IMR-90 (cell line): ENCODE results near the gene CARD8. TPM values are rescaled to one million over a fixed set of nuclear protein-coding genes. Genes with fewer than 3 reads are reported as not detected.

Source experiments
- ATAC-seq: fragments of 200-7000 bp; cut with Tn5 transposase; 2 replicates; pipeline ENCODE4 v1.9.1; 2020; ENCODE audit warnings: low read depth, mild to moderate bottlenecking, moderate library complexity
- BruUV-seq: library from RNA; stranded (reverse); fragments of 400-500 nt; replicated peaks from 2 replicates; lab custom pipeline; 2021; lab: Mats Ljungman, UMichigan
- CTCF ChIA-PET: fragments of 300-600 bp; formaldehyde crosslinking; extraction: SDS; loops from one replicate; lab custom pipeline; 2021; ENCODE audit warnings: antibody characterized with exemption; lab: Yijun Ruan, JAX
- POLR2A ChIA-PET: fragments of 300-600 bp; sonication (Branson Sonifier 250); formaldehyde crosslinking; loops from one replicate; lab custom pipeline; 2022; ENCODE audit warnings: antibody characterized with exemption; ENCODE audit not compliant: unreplicated experiment; lab: Charles Lee
- DNase-seq: peaks from one replicate; pipeline ENCODE4 v3.0.0; 2013
- H2AFZ ChIP-seq: replicated peaks from 2 replicates; pipeline ENCODE3; 2013; ENCODE audit warnings: low read length, mild to moderate bottlenecking; ENCODE audit not compliant: poor library complexity
- H2AK5ac ChIP-seq: 2 replicates; pipeline ENCODE4 v1.6.1; 2013; ENCODE audit warnings: low read depth, low read length, inconsistent platforms
- H2AK9ac ChIP-seq: replicated peaks from 2 replicates; pipeline ENCODE3; 2013; ENCODE audit warnings: mild to moderate bottlenecking, low read depth, low read length, moderate library complexity; ENCODE audit not compliant: poor library complexity
- H2BK120ac ChIP-seq: 2 replicates; pipeline ENCODE4 v1.6.1; 2013; ENCODE audit warnings: low read depth, low read length, inconsistent platforms
- H2BK15ac ChIP-seq: 3 replicates; pipeline ENCODE4 v1.6.1; 2013; ENCODE audit warnings: low read depth, low read length, inconsistent platforms
- H2BK20ac ChIP-seq: 2 replicates; pipeline ENCODE4 v1.6.1; 2013; ENCODE audit warnings: low read depth, mild to moderate bottlenecking, inconsistent platforms, low read length, moderate library complexity
- H2BK5ac ChIP-seq: 2 replicates; pipeline ENCODE4 v1.6.1; 2013; ENCODE audit warnings: mild to moderate bottlenecking, low read depth, low read length, inconsistent platforms; ENCODE audit not compliant: poor library complexity, severe bottlenecking
- H3K14ac ChIP-seq: replicated peaks from 2 replicates; pipeline ENCODE4 v1.6.1; 2013; ENCODE audit warnings: low read depth, low read length, inconsistent platforms
- H3K18ac ChIP-seq: 2 replicates; pipeline ENCODE4 v1.6.1; 2013; ENCODE audit warnings: low read depth, low read length, control low read depth
- H3K23ac ChIP-seq: 2 replicates; pipeline ENCODE4 v1.6.1; 2013; ENCODE audit warnings: low read depth, low read length, inconsistent platforms
- H3K27ac ChIP-seq: 2 replicates; pipeline ENCODE4 v1.5.1; 2013; ENCODE audit warnings: mild to moderate bottlenecking, control low read depth, low read length; ENCODE audit not compliant: insufficient read depth
- H3K27me3 ChIP-seq: 2 replicates; pipeline ENCODE4 v1.6.1; 2013; ENCODE audit warnings: low read length; ENCODE audit not compliant: control insufficient read depth, insufficient read depth
- H3K36me3 ChIP-seq: 2 replicates; pipeline ENCODE4 v1.6.1; 2013; ENCODE audit warnings: low read length, mixed read lengths; ENCODE audit not compliant: control insufficient read depth, insufficient read depth
- H3K4ac ChIP-seq: 2 replicates; pipeline ENCODE4 v1.6.1; 2013; ENCODE audit warnings: low read depth, low read length, inconsistent platforms
- H3K4me1 ChIP-seq: 2 replicates; pipeline ENCODE4 v1.6.1; 2013; ENCODE audit warnings: low read length, mixed read lengths; ENCODE audit not compliant: control insufficient read depth, insufficient read depth
- H3K4me2 ChIP-seq: 2 replicates; pipeline ENCODE4 v1.6.1; 2013; ENCODE audit warnings: low read depth, mild to moderate bottlenecking, control low read depth, low read length, moderate library complexity
- H3K4me3 ChIP-seq: 2 replicates; pipeline ENCODE4 v1.5.1; 2013; ENCODE audit warnings: low read depth, mild to moderate bottlenecking, control low read depth, low read length, moderate library complexity; ENCODE audit not compliant: insufficient read depth
- H3K56ac ChIP-seq: 2 replicates; pipeline ENCODE4 v1.6.1; 2013; ENCODE audit warnings: low read length, inconsistent platforms; ENCODE audit not compliant: insufficient read depth; ENCODE audit errors: extremely low read depth
- H3K79me1 ChIP-seq, 2 experiments: 2 replicates each; pipeline ENCODE4 v1.6.1; 2013; ENCODE audit warnings: low read length in 2 of 2, inconsistent platforms in 1 of 2, low read depth in 1 of 2
- H3K9ac ChIP-seq: 2 replicates; pipeline ENCODE4 v1.6.1; 2013; ENCODE audit warnings: low read depth, low read length, control low read depth
- H3K9me1 ChIP-seq: 2 replicates; pipeline ENCODE4 v1.6.1; 2013; ENCODE audit warnings: low read length, inconsistent platforms; ENCODE audit not compliant: insufficient read depth
- H3K9me3 ChIP-seq: 2 replicates; pipeline ENCODE4 v1.6.1; 2013; ENCODE audit warnings: low read length; ENCODE audit not compliant: control insufficient read depth, insufficient read depth
- H4K20me1 ChIP-seq: 2 replicates; pipeline ENCODE4 v1.6.1; 2013; ENCODE audit warnings: low read length, inconsistent platforms; ENCODE audit not compliant: insufficient read depth
- H4K5ac ChIP-seq: 2 replicates; pipeline ENCODE4 v1.6.1; 2013; ENCODE audit warnings: mild to moderate bottlenecking, low read depth, low read length, control low read depth
- H4K8ac ChIP-seq, 2 experiments: 2 replicates each; pipeline ENCODE4 v1.6.1; 2013; ENCODE audit warnings: low read depth in 2 of 2, low read length in 2 of 2, control low read depth in 1 of 2, inconsistent platforms in 1 of 2
- H4K91ac ChIP-seq: 2 replicates; pipeline ENCODE4 v1.6.1; 2013; ENCODE audit warnings: low read depth, low read length, inconsistent platforms; ENCODE audit not compliant: insufficient read depth
- MAFK ChIP-seq: IDR thresholded peaks from 2 replicates; pipeline ENCODE4 v1.6.1; 2012; ENCODE audit warnings: low read depth, low read length, improper control_type of control experiment
- WGBS, 2 experiments: methylation state at CpG; one replicate each; pipeline versions ENCODE4 v1.1.5 to v1.1.7; 2013; ENCODE audit warnings: missing lambda C conversion rate in 2 of 2; ENCODE audit not compliant: insufficient read length in 1 of 2; ENCODE audit errors: extremely low coverage in 2 of 2; 5-methylcytosine and 5-hydroxymethylcytosine counted together
- dilution Hi-C: fragments of 300-500 bp; cut with HindIII; formaldehyde crosslinking; loops from one replicate; pipeline ENCODE4 v1.14.3; 2018; ENCODE audit warnings: low sequenced_read_pairs; ENCODE audit not compliant: unreplicated experiment
- in situ Hi-C: fragments of 300-500 bp; cut with MboI; formaldehyde crosslinking; loops from 3 replicates; pipeline ENCODE4 v1.14.3; 2019; ENCODE audit warnings: low sequenced_read_pairs, inconsistent platforms, mixed read lengths
- intact Hi-C: fragments of 100-400 bp; cut with micrococcal nuclease; formaldehyde crosslinking; loops from 2 replicates; pipeline ENCODE4 v1.10.0; 2022
- polyA plus RNA-seq, 3 experiments: library from polyadenylated mRNA; depleted of rRNA; stranded (reverse); fragments of >200 nt; gene quantifications; 2 replicates each; pipeline ENCODE4 v1.2.3, GENCODE V29; 2012; ENCODE audit warnings: low replicate concordance in 1 of 3
- total RNA-seq: library from RNA; depleted of rRNA; stranded (reverse); fragments of >200 nt; gene quantifications from 2 replicates; pipeline ENCODE4 v1.2.3, GENCODE V29; 2012; rRNA removed

The CARD8 gene
- total and polyA plus RNA-seq, 2 of the 4 experiments (the other 2 are of a cell fraction) = 11.3 to 15.5 TPM

DNA sequence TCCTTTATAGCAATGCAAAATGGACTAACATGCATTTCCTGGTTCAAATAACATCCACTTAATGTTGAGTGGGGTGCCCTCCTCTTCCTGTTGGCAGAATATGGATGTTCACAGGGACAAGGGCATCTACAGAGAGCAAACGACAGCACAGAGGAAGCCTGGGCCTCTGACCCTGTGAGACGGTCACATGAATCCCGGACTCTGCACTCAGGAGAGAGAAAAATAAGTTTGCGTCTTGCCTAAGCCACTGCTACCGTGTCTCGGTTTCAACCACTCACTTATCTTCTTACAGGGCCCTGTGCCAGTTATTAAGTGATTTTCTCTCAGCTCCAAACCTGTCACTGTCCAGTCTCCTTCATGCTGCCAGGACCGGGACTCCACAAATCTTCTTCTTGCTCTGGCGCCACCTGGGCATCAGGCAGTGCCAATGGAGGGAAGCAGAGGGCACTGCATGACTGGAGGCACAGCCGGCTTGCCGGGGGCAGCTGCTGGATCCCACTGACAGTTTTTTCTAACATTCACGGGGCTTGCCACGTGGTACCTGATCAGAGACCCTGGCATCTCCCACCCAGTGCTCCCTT, 97.4 kb downstream of the CARD8 start:
- intact Hi-C loops (no loop called here), in situ Hi-C loops (loop anchor here (5.0 to 10.0 kb wide), 2 partner anchors 51 to 193 kb away; no protein-coding TSS in a partner anchor), dilution Hi-C loops (no loop called here)
- Histone ChIP-seq H4K20me1 (no peaks in the 10 kb centered on the region; the same call in 1 of the 2 replicates), H3K23ac (no peak overlapping the region), H4K5ac (no peak overlapping the region), H4K8ac (no peak overlapping the region), H3K4ac (no peak overlapping the region), H3K4me2 (no peak overlapping the region), H3K36me3 (peaks cover 17% of the 10 kb centered on the region), H3K27me3 (no peaks in the 10 kb centered on the region), H2AK5ac (no peak overlapping the region), H4K91ac (no peak overlapping the region), H3K9me3 (no peaks in the 10 kb centered on the region), H3K27ac (no peak overlapping the region), H3K79me1 (no peaks in the 10 kb centered on the region; a peak in 1 of 4 replicates), H3K18ac (no peak overlapping the region), H2BK15ac (no peak overlapping the region), H2BK20ac (no peak overlapping the region), H3K4me3 (no peak overlapping the region), H3K4me1 (no peaks in the 10 kb centered on the region), H2BK120ac (no peak overlapping the region), H2AFZ (no peak overlapping the region), H2AK9ac (no peak overlapping the region), H3K9ac (no peak overlapping the region), H3K56ac (no peak overlapping the region), H2BK5ac (no peak overlapping the region), H3K14ac (no peak overlapping the region), H3K9me1 (no peaks in the 10 kb centered on the region)
- no peak for DNase-seq
- TF ChIP-seq MAFK = no peak
- BruUV-seq = no TSS peak
- ChIA-PET POLR2A (no interaction called here), CTCF (no interaction called here)
- no peak for ATAC-seq
- WGBS, 2 experiments = 60% methylated on average over 2 of the region's 12 CpGs; no CpG with 5 or more reads in 1 of the 2 experiments

Other genes with a start within 250 kb of the CARD8 start
- not detected in 2 replicates for gene CABP5, start 211.8 kb downstream of the CARD8 start, total RNA-seq
- not detected in 2 replicates for gene CABP5, start 211.8 kb downstream of the CARD8 start, polyA plus RNA-seq (2012; rRNA removed)
- 4.3 and 5.0 TPM in 2 replicates for gene PLA2G4C, start 145.1 kb downstream of the CARD8 start, total RNA-seq
- gene PLA2G4C, start 145.1 kb downstream of the CARD8 start, polyA plus RNA-seq (2012; rRNA removed) = 5.7 and 6.5 TPM in 2 replicates
- gene LIG1, start 85.6 kb downstream of the CARD8 start, total RNA-seq = 24.9 and 30.8 TPM in 2 replicates
- gene LIG1, start 85.6 kb downstream of the CARD8 start, polyA plus RNA-seq (2012; rRNA removed) = 33.5 and 34.0 TPM in 2 replicates
- 0.54 and 0.56 TPM in 2 replicates for gene ZSWIM9, start 85.2 kb downstream of the CARD8 start, total RNA-seq
- gene ZSWIM9, start 85.2 kb downstream of the CARD8 start, polyA plus RNA-seq (2012; rRNA removed) = 2.2 and 3.4 TPM in 2 replicates
- 0.56 and 1.6 TPM in 2 replicates for gene ZNF114, start 14.2 kb upstream of the CARD8 start, total RNA-seq
- gene ZNF114, start 14.2 kb upstream of the CARD8 start, polyA plus RNA-seq (2012; rRNA removed) = 0.20 and 0.24 TPM in 2 replicates
- gene EMP3, start 69.6 kb upstream of the CARD8 start, total RNA-seq = 128 and 147 TPM in 2 replicates
- gene EMP3, start 69.6 kb upstream of the CARD8 start, polyA plus RNA-seq (2012; rRNA removed) = 632 and 675 TPM in 2 replicates
- gene TMEM143, start 108.0 kb upstream of the CARD8 start, total RNA-seq = 1.1 and 1.3 TPM in 2 replicates
- gene TMEM143, start 108.0 kb upstream of the CARD8 start, polyA plus RNA-seq (2012; rRNA removed) = 7.6 and 8.6 TPM in 2 replicates
- gene SYNGR4, start 108.5 kb upstream of the CARD8 start, total RNA-seq = not detected in 2 replicates
- gene SYNGR4, start 108.5 kb upstream of the CARD8 start, polyA plus RNA-seq (2012; rRNA removed) = not detected in 2 replicates
- gene KDELR1, start 135.6 kb upstream of the CARD8 start, total RNA-seq = 57.8 and 58.8 TPM in 2 replicates
- 171 and 180 TPM in 2 replicates for gene KDELR1, start 135.6 kb upstream of the CARD8 start, polyA plus RNA-seq (2012; rRNA removed)
- under 0.01 TPM in 2 replicates for gene GRIN2D, start 137.8 kb upstream of the CARD8 start, total RNA-seq
- gene GRIN2D, start 137.8 kb upstream of the CARD8 start, polyA plus RNA-seq (2012; rRNA removed) = 0.23 and 0.24 TPM in 2 replicates
- gene GRWD1, start 190.1 kb upstream of the CARD8 start, total RNA-seq = 22.0 and 32.5 TPM in 2 replicates
- gene GRWD1, start 190.1 kb upstream of the CARD8 start, polyA plus RNA-seq (2012; rRNA removed) = 22.5 and 25.2 TPM in 2 replicates
- gene KCNJ14, start 199.7 kb upstream of the CARD8 start, total RNA-seq = under 0.01 and 0.18 TPM in 2 replicates
- 0.34 and 0.39 TPM in 2 replicates for gene KCNJ14, start 199.7 kb upstream of the CARD8 start, polyA plus RNA-seq (2012; rRNA removed)
- 35.8 and 38.3 TPM in 2 replicates for gene CYTH2, start 213.5 kb upstream of the CARD8 start, total RNA-seq
- gene CYTH2, start 213.5 kb upstream of the CARD8 start, polyA plus RNA-seq (2012; rRNA removed) = 56.1 and 62.0 TPM in 2 replicates